GM15510 (cell line): ENCODE data around the gene PANX2.

Source experiments
- POLR2A ChIP-seq: IDR thresholded peaks from 3 replicates; pipeline ENCODE4 v1.6.1; 2011; ENCODE audit warnings: borderline replicate concordance; ENCODE audit not compliant: insufficient read length; ENCODE audit errors: extremely low read depth

The PANX2 gene

GRCh38 chr22:50229370-50229769 lies 58.8 kb downstream of the PANX2 start:
- TF ChIP-seq POLR2A, result no peak
